ENCODE data around the gene PEAR1.

- TF ChIP-seq CTCF (IDR thresholded peaks at IDR 0.05): no peak
- no peak for TF ChIP-seq POLR2A (IDR thresholded peaks at IDR 0.05)
Observed at GRCh38 chr1:156865258-156865657, 28.3 kb upstream of the PEAR1 start.

Measured in thyroid gland (tissue), 4 donors.